Aorta (tissue), 5 donors: ENCODE results near the gene DENND5A. TPM values are rescaled to one million over a fixed set of nuclear protein-coding genes. Genes with fewer than 3 reads are reported as not detected.
"Not testable (repeated sequence)": the region's sequence is repeated elsewhere in the genome, so short reads cannot be mapped to it uniquely, and the experiment has no call there.

Experiments used
- ATAC-seq: fragments of 200-7000 bp; cut with Tn5 transposase; one replicate; pipeline ENCODE4 v1.9.1; 2022; ENCODE audit warnings: moderate library complexity; ENCODE audit not compliant: low FRiP score
- DNase-seq, 2 donors: peaks; one replicate each; pipeline ENCODE4 v3.0.0-alpha.2; 2020
- H3K27ac ChIP-seq, 2 donors: one replicate each; pipeline ENCODE4 v1.5.1; 2013; ENCODE audit warnings: low read length in 2 of 2, mild to moderate bottlenecking in 2 of 2, moderate library complexity in 2 of 2, control low read depth in 1 of 2, inconsistent platforms in 1 of 2, low read depth in 1 of 2
- H3K27me3 ChIP-seq, 2 donors: one replicate each; pipeline ENCODE4 v1.6.1; 2013; ENCODE audit warnings: control low read depth in 1 of 2, low read length in 1 of 2, mild to moderate bottlenecking in 1 of 2, moderate library complexity in 1 of 2; ENCODE audit not compliant: insufficient read depth in 2 of 2, control insufficient read depth in 1 of 2
- H3K36me3 ChIP-seq, 2 donors: one replicate each; pipeline ENCODE4 v1.6.1; 2013; ENCODE audit warnings: control low read depth in 1 of 2, low read length in 1 of 2, mild to moderate bottlenecking in 1 of 2; ENCODE audit not compliant: insufficient read depth in 2 of 2, control insufficient read depth in 1 of 2
- H3K4me1 ChIP-seq, 2 donors: one replicate each; pipeline ENCODE4 v1.6.1; 2013; ENCODE audit warnings: low read length in 2 of 2, control low read depth in 1 of 2, mild to moderate bottlenecking in 1 of 2, moderate library complexity in 1 of 2; ENCODE audit not compliant: insufficient read depth in 2 of 2, control insufficient read depth in 1 of 2
- H3K4me3 ChIP-seq, 2 donors: one replicate each; pipeline ENCODE4 v1.5.1; 2013; ENCODE audit warnings: low read length in 2 of 2, control low read depth in 1 of 2, mild to moderate bottlenecking in 1 of 2
- H3K9me3 ChIP-seq: one replicate; pipeline ENCODE4 v1.6.1; 2013; ENCODE audit warnings: mild to moderate bottlenecking, low read length; ENCODE audit not compliant: control insufficient read depth
- WGBS, 2 donors: extraction: QIAGEN DNeasy Blood & Tissue Kit; methylation state at CpG; one replicate each; pipeline ENCODE4 v1.1.7; 2013; 5-methylcytosine and 5-hydroxymethylcytosine counted together
- intact Hi-C, 2 donors: fragments of 100-400 bp; cut with DNase I; formaldehyde crosslinking; loops; one replicate each; pipeline versions ENCODE4 v1.14.2 to v1.15.0; 2022
- polyA plus RNA-seq, 2 donors: library from polyadenylated mRNA; stranded (reverse); fragments of 200-250 nt; gene quantifications; one replicate each; pipeline ENCODE4 v1.2.3, GENCODE V29; 2013
- total RNA-seq, 2 donors: library from RNA; stranded (reverse); fragmentation: NEBNext Ultra II Directional; extraction: Animal tissue kit (Norgen Biotek cat#: 25700); gene quantifications; one replicate each; pipeline ENCODE4 v1.2.1, GENCODE V29; 2021
- donor health status: healthy with polysubstance abuse.
- donor health status: Bipolar disorder and iron deficiency.
- donor health status: DM: no; HTN: no; CAD: no.
- donor health status: DM: no; HTN: no; CAD: no.
- donor health status: DM: yes; HTN: yes; CAD: no.

DENND5A gene
- total and polyA plus RNA-seq, 4 donors = 56.0 to 155 (median 96.1) TPM

- no peak for ATAC-seq
- 67 to 71% methylated on average over 2 of the region's 2 CpGs for WGBS, 2 donors
- no peak for DNase-seq
- intact Hi-C loops = loop anchor here in 1 of 2 donors (10.0 kb wide), 1 partner anchor 94 kb away; the partner anchor contains the start of gene DENND5A
- peaks cover 0 to 5% of the 10 kb centered on the region in 2 donors for H3K36me3 ChIP-seq
- H3K9me3 ChIP-seq = no peaks in the 10 kb centered on the region
- no peaks in the 10 kb centered on the region for H3K4me1 ChIP-seq
- H3K4me3 ChIP-seq = no peak overlapping the region
- H3K27me3 ChIP-seq = no peaks in the 10 kb centered on the region
- H3K27ac ChIP-seq = no peak overlapping the region
These were observed 94.7 kb downstream of the DENND5A start for GRCh38 chr11:9170450-9170849.

GRCh38 chr11:9169595-9170295, 95.4 kb downstream of the DENND5A start:
- Histone ChIP-seq H3K36me3 (peaks cover 0 to 5% of the 10 kb centered on the region in 2 donors), H3K4me3 (no peak overlapping the region), H3K9me3 (no peaks in the 10 kb centered on the region), H3K27ac (no peak overlapping the region), H3K27me3 (no peaks in the 10 kb centered on the region), H3K4me1 (no peaks in the 10 kb centered on the region)
- intact Hi-C loops = loop anchor here in 1 of 2 donors (10.0 kb wide), 1 partner anchor 95 kb away; the partner anchor contains the start of gene DENND5A
- 63 to 67% methylated on average over 7 of the region's 7 CpGs for WGBS, 2 donors
- ATAC-seq (no peak), DNase-seq (no peak)

GRCh38 chr11:9161991-9162390, 103.2 kb downstream of the DENND5A start:
- H3K36me3 ChIP-seq, H3K4me3 ChIP-seq, ATAC-seq, DNase-seq, H3K4me1 ChIP-seq, H3K9me3 ChIP-seq, H3K27ac ChIP-seq, H3K27me3 ChIP-seq: not testable (repeated sequence)
- 93 to 97% methylated on average over 6 of the region's 6 CpGs for WGBS, 2 donors
- intact Hi-C loops = loop anchor here in 1 of 2 donors (5.0 kb wide), 1 partner anchor 345 kb away; no protein-coding TSS in a partner anchor

- H3K4me3 ChIP-seq = no peak overlapping the region
- ATAC-seq (no peak), DNase-seq (no peak)
- no peaks in the 10 kb centered on the region for H3K27me3 ChIP-seq
- H3K36me3 ChIP-seq = peaks cover 0 to 3% of the 10 kb centered on the region in 2 donors
- no peaks in the 10 kb centered on the region for H3K9me3 ChIP-seq
- no peaks in the 10 kb centered on the region for H3K4me1 ChIP-seq
- no peak overlapping the region for H3K27ac ChIP-seq
- intact Hi-C loops = loop anchor here in 1 of 2 donors (5.0 kb wide), 1 partner anchor 347 kb away; no protein-coding TSS in a partner anchor
These were observed 105.0 kb downstream of the DENND5A start for GRCh38 chr11:9160166-9160565.

- Histone ChIP-seq H3K27me3 (no peaks in the 10 kb centered on the region), H3K27ac (no peak overlapping the region), H3K4me1 (no peaks in the 10 kb centered on the region), H3K4me3 (no peak overlapping the region), H3K36me3 (peaks cover 0 to 3% of the 10 kb centered on the region in 2 donors), H3K9me3 (no peaks in the 10 kb centered on the region)
- DNase-seq (no peak), ATAC-seq (no peak)
- intact Hi-C loops = no loop called here
These were observed 106.2 kb downstream of the DENND5A start for GRCh38 chr11:9158898-9159391.

GRCh38 chr11:9155930-9156329, 109.2 kb downstream of the DENND5A start:
- Histone ChIP-seq H3K27me3 (no peaks in the 10 kb centered on the region), H3K4me1 (no peaks in the 10 kb centered on the region), H3K4me3 (no peak overlapping the region), H3K36me3 (peaks cover 4 to 8% of the 10 kb centered on the region in 2 donors), H3K27ac (no peak overlapping the region), H3K9me3 (no peaks in the 10 kb centered on the region)
- DNase-seq = no peak
- WGBS, 2 donors = 94 to 95% methylated on average over 4 of the region's 4 CpGs
- intact Hi-C loops = no loop called here
- ATAC-seq = no peak

- no peaks in the 10 kb centered on the region for H3K27me3 ChIP-seq
- no peak for DNase-seq
- no peaks in the 10 kb centered on the region for H3K4me1 ChIP-seq
- no peak for ATAC-seq
- H3K27ac ChIP-seq = no peak overlapping the region
- H3K4me3 ChIP-seq = no peak overlapping the region
- intact Hi-C loops = no loop called here
- H3K9me3 ChIP-seq = no peaks in the 10 kb centered on the region
- 79 to 83% methylated on average over 2 of the region's 2 CpGs for WGBS, 2 donors
- H3K36me3 ChIP-seq = peaks cover 4 to 14% of the 10 kb centered on the region in 2 donors
These were observed 111.5 kb downstream of the DENND5A start for GRCh38 chr11:9153651-9154050.

GRCh38 chr11:9151631-9152030, 113.5 kb downstream of the DENND5A start:
- ATAC-seq = no peak
- H3K36me3 ChIP-seq = peaks cover 4 to 15% of the 10 kb centered on the region in 2 donors

GRCh38 chr11:9150926-9151325, 114.2 kb downstream of the DENND5A start:
- no peak overlapping the region for H3K4me3 ChIP-seq
- H3K4me1 ChIP-seq = no peaks in the 10 kb centered on the region
- H3K27me3 ChIP-seq = no peaks in the 10 kb centered on the region
- WGBS, 2 donors = 62 to 88% methylated on average over 1 of the region's 1 CpG
- H3K36me3 ChIP-seq = peaks cover 4 to 13% of the 10 kb centered on the region in 2 donors
- intact Hi-C loops = no loop called here
- no peak overlapping the region for H3K27ac ChIP-seq
- no peak for ATAC-seq
- H3K9me3 ChIP-seq = no peaks in the 10 kb centered on the region
- no peak for DNase-seq

More at GRCh38 chr11:9151631-9152030, 113.5 kb downstream of the DENND5A start:
- WGBS, 2 donors = 76 to 80% methylated on average over 2 of the region's 2 CpGs
- no peak for DNase-seq
- H3K4me1 ChIP-seq = no peaks in the 10 kb centered on the region
- no peaks in the 10 kb centered on the region for H3K27me3 ChIP-seq
- H3K4me3 ChIP-seq = no peak overlapping the region
- intact Hi-C loops = no loop called here
- no peaks in the 10 kb centered on the region for H3K9me3 ChIP-seq
- H3K27ac ChIP-seq = no peak overlapping the region
